ENCODE results near the gene CD247.

Gene CD247

GRCh38 chr1:167486090-167486824, 32.1 kb downstream of the CD247 start:
- H4K20me1 ChIP-seq (ENCODE audit: insufficient read depth, low read length), result peaks cover 57% of the 10 kb centered on the region
- peaks cover 31% of the 10 kb centered on the region for H3K4me1 ChIP-seq (ENCODE audit: insufficient read depth, low read length)
- H3K27me3 ChIP-seq (ENCODE audit: insufficient read depth, low read length, poor library complexity), result no peaks in the 10 kb centered on the region
- H3K79me2 ChIP-seq (ENCODE audit: insufficient read depth, low read length), result peaks cover 96% of the 10 kb centered on the region
- DNase-seq (no peak), ATAC-seq (ENCODE audit: insufficient read depth, low read depth) (no peak)
- no peak overlapping the region for H3K9ac ChIP-seq (ENCODE audit: low read depth, low read length)
- TF ChIP-seq CTCF (IDR thresholded peaks at IDR 0.05; ENCODE audit: borderline replicate concordance, extremely low read depth, low read length, poor library complexity, severe bottlenecking) (no peak), EZH2 (IDR thresholded peaks at IDR 0.05; ENCODE audit: borderline replicate concordance, low read depth, low read length, severe bottlenecking) (no peak)
- peak overlapping the region; percentile 30 for H3K27ac ChIP-seq (ENCODE audit: low read length)
- H3K36me3 ChIP-seq (ENCODE audit: insufficient read depth, low read length), result peaks cover 55% of the 10 kb centered on the region
- H3K4me2 ChIP-seq (ENCODE audit: insufficient read depth, low read length), result no peak overlapping the region
- H2AFZ ChIP-seq (ENCODE audit: low read depth, low read length), result no peak overlapping the region
- no peaks in the 10 kb centered on the region for H3K9me3 ChIP-seq (ENCODE audit: insufficient read depth, low read length, severe bottlenecking)
- no peak overlapping the region for H3K4me3 ChIP-seq (ENCODE audit: low read depth in 1 of 2, low read length in 2 of 2)

DNA sequence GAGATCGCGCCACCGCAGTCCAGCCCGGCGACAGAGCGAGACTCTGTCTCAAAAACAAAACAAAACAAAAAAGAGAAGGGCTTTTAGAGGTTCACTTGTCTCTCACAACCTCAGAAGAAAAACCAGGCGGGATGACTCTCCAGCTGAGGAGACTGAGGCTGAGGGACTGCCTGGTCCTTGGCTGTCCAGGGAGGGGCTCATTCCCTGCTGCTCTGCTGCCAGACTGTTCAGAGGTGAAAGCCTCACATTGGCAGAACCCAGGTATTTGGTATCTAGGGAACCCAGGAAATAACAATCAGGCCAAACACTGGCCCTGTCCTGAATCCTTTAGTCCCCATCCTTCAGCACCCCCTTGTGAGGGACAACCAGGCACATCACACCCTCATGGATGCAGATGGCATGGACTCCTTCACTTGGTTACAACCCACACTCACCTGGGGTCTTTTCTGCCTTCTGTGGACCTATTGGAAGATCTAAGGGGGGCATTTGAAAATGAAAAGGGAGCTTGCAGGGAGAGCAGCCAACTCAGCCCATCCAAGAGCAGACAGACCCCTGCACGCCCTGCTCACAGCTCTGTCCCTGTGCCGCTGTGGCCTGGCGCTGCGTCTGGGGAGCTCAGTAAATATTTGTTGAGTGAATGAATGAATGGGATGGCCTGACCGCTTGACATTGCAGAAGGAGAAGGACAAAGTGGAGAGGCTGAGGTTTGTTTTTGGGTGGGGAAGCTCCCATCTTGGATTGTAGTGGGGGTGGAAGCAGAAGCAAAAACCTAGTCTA, 33.4 kb downstream of the CD247 start:
- Histone ChIP-seq H3K27me3 (ENCODE audit: insufficient read depth, low read length, poor library complexity) (no peaks in the 10 kb centered on the region), H3K79me2 (ENCODE audit: insufficient read depth, low read length) (peaks cover 96% of the 10 kb centered on the region), H4K20me1 (ENCODE audit: insufficient read depth, low read length) (peaks cover 55% of the 10 kb centered on the region), H3K9me3 (ENCODE audit: insufficient read depth, low read length, severe bottlenecking) (no peaks in the 10 kb centered on the region), H3K4me2 (ENCODE audit: insufficient read depth, low read length) (no peak overlapping the region), H2AFZ (ENCODE audit: low read depth, low read length) (no peak overlapping the region), H3K36me3 (ENCODE audit: insufficient read depth, low read length) (peaks cover 64% of the 10 kb centered on the region), H3K4me1 (ENCODE audit: insufficient read depth, low read length) (peaks cover 31% of the 10 kb centered on the region), H3K4me3 (ENCODE audit: low read depth in 1 of 2, low read length in 2 of 2) (no peak overlapping the region), H3K27ac (ENCODE audit: low read length) (peak overlapping the region; percentile 49), H3K9ac (ENCODE audit: low read depth, low read length) (no peak overlapping the region)
- no peak for ATAC-seq (ENCODE audit: insufficient read depth, low read depth)
- no peak for DNase-seq
- TF ChIP-seq CTCF (IDR thresholded peaks at IDR 0.05; ENCODE audit: borderline replicate concordance, extremely low read depth, low read length, poor library complexity, severe bottlenecking), result no peak
- no peak for TF ChIP-seq EZH2 (IDR thresholded peaks at IDR 0.05; ENCODE audit: borderline replicate concordance, low read depth, low read length, severe bottlenecking)

DNA sequence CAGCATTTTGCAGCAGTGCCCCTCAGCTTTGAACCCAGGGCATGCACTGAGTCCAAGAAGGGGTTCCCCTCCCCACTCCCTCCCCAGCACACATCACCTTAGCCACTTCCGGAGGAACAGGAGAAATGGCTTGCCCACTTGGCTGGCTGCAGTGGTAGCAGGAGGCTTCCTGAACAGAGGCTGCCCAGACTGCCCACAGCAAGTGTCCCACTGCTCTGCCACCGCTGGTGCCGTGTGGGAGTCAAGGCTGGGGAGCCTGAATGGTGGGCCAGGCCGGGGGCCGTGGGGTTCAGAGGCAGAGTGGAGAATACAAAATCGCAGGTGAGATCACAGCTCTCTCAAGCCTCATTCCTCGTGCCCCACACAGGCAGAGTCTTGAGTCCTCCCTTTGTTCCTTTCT, 34.5 kb downstream of the CD247 start:
- Histone ChIP-seq H3K9ac (ENCODE audit: low read depth, low read length) (no peak overlapping the region), H4K20me1 (ENCODE audit: insufficient read depth, low read length) (peaks cover 51% of the 10 kb centered on the region), H3K79me2 (ENCODE audit: insufficient read depth, low read length) (peaks cover 96% of the 10 kb centered on the region), H3K4me1 (ENCODE audit: insufficient read depth, low read length) (peaks cover 36% of the 10 kb centered on the region), H3K27me3 (ENCODE audit: insufficient read depth, low read length, poor library complexity) (no peaks in the 10 kb centered on the region), H3K4me3 (ENCODE audit: low read depth in 1 of 2, low read length in 2 of 2) (no peak overlapping the region), H3K4me2 (ENCODE audit: insufficient read depth, low read length) (no peak overlapping the region), H3K36me3 (ENCODE audit: insufficient read depth, low read length) (peaks cover 71% of the 10 kb centered on the region), H2AFZ (ENCODE audit: low read depth, low read length) (no peak overlapping the region), H3K9me3 (ENCODE audit: insufficient read depth, low read length, severe bottlenecking) (no peaks in the 10 kb centered on the region), H3K27ac (ENCODE audit: low read length) (peak overlapping the region; percentile 22)
- no peak for TF ChIP-seq EZH2 (IDR thresholded peaks at IDR 0.05; ENCODE audit: borderline replicate concordance, low read depth, low read length, severe bottlenecking)
- no peak for TF ChIP-seq CTCF (IDR thresholded peaks at IDR 0.05; ENCODE audit: borderline replicate concordance, extremely low read depth, low read length, poor library complexity, severe bottlenecking)
- DNase-seq (no peak), ATAC-seq (ENCODE audit: insufficient read depth, low read depth) (peak; percentile 36; the same call in 2 of the 3 replicates)
